Esophagus squamous epithelium (tissue), 4 donors: ENCODE data around the gene BACH2.

Source experiments
- POLR2A ChIP-seq, 4 donors: fragments of 450-650 bp; IDR thresholded peaks; one replicate each; pipeline ENCODE4 v1.6.1; 2017; ENCODE audit warnings: antibody characterized with exemption in 4 of 4, mild to moderate bottlenecking in 4 of 4, moderate library complexity in 3 of 4
- TF ChIP-seq, protein P1 (sequence below), 6 experiments: fragments of 450-650 bp in 4 of 6; fragments of 200-600 bp in 2 of 6; sonication (generic) in 2 of 6; IDR thresholded peaks; one replicate each; pipeline ENCODE4 v1.5.1; 2016 to 2019; ENCODE audit warnings: antibody characterized with exemption in 6 of 6, mild to moderate bottlenecking in 4 of 6, moderate library complexity in 4 of 6

DNA sequence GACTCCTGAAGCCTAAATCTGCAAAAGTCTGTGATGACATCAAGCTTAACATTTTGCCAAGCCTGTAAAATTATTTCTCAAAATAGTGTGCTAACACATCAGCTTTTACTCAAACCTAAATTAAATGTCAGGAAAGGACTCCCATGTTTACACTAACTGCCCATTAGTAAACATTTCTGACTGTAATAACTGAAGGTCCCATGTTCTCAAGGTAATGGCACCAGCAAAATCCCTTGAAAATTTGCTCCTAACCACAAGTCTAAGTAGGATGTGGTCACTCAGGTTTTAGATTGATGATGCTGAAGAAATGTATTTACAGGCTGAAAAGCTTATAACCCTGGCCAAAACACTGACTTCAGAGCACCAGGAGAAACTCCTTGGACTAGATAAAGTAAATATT is 33.0 kb downstream of the BACH2 start:
- TF ChIP-seq, protein P1, sequence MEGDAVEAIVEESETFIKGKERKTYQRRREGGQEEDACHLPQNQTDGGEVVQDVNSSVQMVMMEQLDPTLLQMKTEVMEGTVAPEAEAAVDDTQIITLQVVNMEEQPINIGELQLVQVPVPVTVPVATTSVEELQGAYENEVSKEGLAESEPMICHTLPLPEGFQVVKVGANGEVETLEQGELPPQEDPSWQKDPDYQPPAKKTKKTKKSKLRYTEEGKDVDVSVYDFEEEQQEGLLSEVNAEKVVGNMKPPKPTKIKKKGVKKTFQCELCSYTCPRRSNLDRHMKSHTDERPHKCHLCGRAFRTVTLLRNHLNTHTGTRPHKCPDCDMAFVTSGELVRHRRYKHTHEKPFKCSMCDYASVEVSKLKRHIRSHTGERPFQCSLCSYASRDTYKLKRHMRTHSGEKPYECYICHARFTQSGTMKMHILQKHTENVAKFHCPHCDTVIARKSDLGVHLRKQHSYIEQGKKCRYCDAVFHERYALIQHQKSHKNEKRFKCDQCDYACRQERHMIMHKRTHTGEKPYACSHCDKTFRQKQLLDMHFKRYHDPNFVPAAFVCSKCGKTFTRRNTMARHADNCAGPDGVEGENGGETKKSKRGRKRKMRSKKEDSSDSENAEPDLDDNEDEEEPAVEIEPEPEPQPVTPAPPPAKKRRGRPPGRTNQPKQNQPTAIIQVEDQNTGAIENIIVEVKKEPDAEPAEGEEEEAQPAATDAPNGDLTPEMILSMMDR (IDR thresholded peaks at IDR 0.05), result no peak
- TF ChIP-seq POLR2A (IDR thresholded peaks at IDR 0.05), result no peak
